Measurements from ENCODE around the gene MAP6D1.

The MAP6D1 gene

DNA sequence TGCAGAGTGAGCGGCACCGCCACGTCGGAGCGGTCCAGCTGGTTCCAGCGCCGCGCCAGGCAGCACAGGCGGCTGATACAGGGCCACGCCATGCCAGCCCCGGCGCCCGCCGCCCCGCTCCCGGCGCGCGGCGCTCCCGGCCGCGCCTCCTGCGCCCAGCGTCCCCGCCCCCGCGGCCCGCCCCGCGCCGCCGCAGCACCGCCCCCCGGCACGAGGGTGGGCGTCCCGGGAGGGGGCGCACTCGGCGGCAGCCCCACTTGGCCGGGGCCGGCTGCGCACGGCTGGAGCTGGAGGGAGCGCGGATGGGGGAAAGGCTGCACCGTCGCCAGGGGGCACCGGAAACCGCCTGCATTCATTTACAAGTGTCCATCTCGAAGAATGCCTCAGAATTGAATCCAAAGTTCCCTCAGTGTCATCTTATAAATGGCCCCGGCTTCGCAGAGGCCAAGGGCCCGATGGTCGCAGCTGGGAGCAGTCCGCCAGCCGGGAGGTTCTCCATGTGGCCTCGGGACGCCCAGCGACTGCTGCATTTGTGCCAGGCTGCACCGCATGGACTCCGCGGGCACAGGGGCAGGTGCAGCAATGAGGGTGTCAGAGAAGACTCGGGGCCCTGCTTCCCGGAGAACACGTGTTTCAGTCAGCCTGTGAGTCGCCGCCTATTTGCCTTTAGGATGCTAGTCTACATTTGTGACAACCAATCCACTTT lies at the start of gene MAP6D1:
Gene MAP6D1, minus strand, starts transcription at position 122 of the 706 bp plus-strand sequence. Its CDS starts 30 bp downstream, at position 92.
- DNase-seq (ENCODE audit: low read depth in 1 of 2, low spot score in 1 of 2) = peak in 1 of 2 donors; percentile 26

DNA sequence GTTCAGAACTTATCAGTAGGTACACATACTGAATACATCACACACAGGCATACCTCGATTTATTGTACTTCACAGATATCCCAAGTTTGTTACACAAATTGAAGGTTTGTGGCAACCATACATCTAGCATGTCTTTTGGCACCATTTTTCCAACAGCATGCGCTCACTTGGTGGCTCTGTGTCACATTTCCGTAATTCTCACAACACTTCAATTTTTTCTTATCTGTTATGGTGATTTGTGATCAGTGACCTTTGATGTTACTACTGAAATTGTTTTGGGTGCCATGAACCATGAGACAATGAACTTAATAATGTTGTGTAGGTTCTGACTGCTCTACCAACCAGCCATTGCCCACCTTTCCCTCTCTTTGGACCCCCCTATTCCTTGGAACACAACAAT lies 48.5 kb upstream of the MAP6D1 start:
- no peak for DNase-seq (ENCODE audit: low read depth in 1 of 2, low spot score in 1 of 2)

DNA sequence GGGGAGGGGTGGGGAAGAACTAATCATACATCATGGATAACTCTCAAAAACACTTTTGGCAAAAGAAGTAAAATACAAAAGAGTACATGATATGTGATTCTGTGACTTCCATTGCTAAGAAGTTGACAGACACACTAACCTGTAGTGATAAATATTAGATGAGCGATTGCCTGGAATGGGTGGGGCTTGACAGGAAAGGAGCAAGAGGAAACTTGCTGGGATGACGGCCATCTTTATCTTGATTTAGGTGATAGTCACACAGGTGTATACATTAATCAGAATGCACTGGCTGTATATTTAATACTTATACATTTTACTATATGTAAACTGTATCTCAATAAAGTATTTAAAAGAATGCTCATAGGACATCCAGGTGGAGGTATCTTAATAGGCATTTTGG lies 46.2 kb upstream of the MAP6D1 start:
- DNase-seq (ENCODE audit: low read depth in 1 of 2, low spot score in 1 of 2) = no peak

DNA sequence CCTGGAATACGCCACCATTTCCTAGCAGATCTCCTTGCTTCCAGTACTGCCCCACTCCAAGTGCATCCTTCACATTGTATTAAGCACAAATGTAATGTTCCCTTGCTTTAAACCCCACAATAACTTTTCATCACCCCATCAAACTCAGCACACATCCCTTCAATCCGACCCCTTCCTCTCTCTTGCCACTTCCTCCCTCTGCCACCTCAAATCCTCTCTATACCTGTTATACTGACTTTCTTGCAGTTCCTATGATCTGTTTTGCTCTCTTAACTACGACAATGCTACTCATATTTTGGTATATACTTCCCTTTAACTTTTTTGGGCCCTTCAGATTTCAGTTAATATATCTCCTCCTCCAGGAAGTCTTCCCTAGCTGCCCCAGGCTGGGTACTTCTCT lies 45.2 kb upstream of the MAP6D1 start:
- DNase-seq (ENCODE audit: low read depth in 1 of 2, low spot score in 1 of 2) = no peak

DNA sequence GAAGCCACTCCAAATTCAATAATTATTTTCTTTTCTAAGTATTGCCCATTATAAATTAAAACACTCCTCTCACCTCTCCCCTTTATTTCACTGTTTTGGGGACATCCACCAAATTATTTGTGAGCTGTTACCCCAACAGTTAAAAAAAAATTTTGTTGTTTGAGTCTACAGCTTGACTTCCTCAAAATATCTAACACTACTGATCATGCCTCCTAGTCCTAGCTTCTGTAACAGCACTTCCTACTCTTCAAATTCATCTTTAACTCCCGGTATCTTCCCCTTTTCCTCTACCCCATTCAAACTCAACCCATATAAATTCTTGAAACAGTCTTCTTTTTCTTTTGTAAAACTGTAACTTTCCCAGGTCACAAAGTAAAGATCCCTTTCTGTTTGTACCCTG lies 43.4 kb upstream of the MAP6D1 start:
- no peak for DNase-seq (ENCODE audit: low read depth in 1 of 2, low spot score in 1 of 2)

DNA sequence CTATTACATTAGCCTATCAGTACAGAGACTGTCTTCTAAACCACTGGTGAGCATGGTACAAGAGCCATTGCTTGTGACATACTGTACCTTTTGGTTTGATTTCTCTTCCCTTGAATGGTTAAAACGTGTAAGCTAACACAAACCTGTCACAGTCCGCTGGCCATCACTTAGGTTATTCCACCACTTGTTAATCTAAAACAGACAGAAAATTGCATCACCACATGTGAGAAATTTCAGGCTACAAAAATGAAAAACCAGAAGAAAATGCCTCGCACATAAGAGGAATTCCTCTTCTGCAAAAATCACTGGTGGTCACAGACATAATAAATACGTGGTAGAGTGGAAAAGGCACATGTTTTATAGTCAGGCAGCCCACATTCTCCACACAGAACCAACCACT lies 37.2 kb upstream of the MAP6D1 start:
- no peak for DNase-seq (ENCODE audit: low read depth in 1 of 2, low spot score in 1 of 2)

DNA sequence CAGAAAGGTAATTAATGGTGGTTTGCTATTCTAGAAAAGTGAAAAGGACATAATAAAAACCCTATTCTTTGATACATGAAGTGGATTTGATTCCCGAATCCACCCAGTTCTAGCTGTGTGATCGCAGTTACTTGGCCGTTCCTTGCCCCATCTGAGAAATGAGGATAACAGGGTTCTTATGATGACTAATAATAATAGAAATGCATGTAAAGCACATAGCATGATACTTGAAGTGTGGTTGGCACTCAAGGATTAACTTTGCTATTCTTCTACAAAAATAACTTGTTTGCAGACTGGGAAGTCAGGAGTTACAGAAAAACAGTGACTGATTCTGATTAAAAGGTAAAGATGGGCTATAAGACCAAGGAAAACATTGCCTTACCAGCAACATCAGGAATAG lies 32.5 kb upstream of the MAP6D1 start:
- DNase-seq (ENCODE audit: low read depth in 1 of 2, low spot score in 1 of 2) = no peak

DNA sequence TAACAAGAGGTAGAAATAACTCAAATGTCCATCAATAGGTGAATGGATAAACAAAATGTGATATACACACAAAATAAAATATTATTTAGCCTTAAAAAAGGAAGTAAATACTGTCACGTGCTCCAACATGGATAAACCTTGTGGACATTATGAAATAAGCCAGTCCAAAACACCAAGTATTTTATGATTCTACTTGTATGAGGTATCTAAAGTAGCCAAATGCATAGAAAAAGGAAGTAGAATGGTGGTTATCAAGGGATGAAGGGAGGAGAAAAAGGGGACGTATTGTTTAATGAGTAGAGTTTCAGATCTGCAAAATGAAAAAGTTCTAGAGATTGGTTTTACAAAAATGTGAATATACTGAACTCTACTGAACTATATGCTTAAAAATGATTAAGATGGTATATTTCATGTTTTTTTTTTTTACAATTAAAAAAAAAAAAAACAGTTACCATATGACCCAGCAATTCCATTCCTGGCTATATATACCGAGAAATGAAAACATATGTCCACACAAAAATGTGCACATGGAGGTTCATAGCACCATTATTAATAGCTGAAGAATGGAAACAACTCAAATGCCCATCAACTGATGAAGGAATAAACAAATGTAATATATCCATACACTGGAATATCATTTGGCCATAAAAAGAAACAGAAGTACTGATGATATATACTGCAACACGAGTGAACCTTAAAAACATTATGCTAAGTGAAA lies 29.1 kb upstream of the MAP6D1 start:
- DNase-seq (ENCODE audit: low read depth in 1 of 2, low spot score in 1 of 2) = no peak

DNA sequence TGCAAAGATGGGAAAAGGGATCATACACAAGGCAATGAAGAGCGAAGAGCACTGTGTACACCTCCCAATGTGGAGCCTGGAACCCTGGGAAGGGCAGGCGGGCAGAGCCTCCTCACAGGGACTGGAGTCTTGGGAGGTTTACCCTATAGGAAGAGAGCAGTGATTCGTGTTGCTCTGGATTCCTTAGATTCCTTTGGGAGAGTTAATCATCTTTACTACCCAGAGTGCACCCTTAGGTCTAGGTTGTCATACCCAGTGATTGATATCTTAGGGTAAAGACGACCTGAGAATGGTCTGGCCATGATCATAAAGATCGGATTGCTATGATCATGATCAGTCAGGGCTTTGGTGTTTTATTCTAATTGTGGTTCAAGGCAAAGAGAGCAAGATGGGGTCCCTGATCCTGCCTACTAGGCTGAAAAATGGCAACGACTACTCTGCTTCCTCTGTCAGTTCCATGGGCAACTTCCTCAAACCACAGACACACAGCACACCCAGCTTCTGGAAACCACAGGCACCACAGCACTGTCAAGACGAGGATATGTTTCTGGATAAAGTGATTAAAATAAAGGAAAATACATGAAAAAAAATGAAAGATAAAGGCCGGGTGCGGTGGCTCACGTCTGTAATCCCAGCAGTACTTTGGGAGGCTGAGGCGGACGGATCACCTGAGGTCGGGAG lies 20.4 kb upstream of the MAP6D1 start:
- no peak for DNase-seq (ENCODE audit: low read depth in 1 of 2, low spot score in 1 of 2)

DNA sequence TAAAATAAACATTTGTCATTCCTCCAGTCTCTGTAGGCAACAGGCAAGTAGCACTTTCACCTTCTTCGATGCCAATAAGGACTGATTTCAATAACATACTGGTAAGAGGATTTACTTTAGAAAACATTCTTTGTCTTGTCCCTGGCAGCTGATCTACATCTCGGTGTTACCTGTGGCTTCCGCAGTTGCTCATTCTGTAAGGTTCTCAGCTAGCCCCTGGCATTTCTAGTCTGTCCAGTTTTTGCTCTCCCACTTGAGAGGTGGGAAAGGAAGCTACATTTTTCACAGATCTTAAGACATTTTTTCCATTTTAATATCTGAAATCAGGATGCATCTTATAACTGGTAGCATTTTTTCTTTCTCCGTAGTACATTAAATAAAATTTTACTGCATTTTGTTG lies 19.7 kb upstream of the MAP6D1 start:
- DNase-seq (ENCODE audit: low read depth in 1 of 2, low spot score in 1 of 2) = no peak

DNA sequence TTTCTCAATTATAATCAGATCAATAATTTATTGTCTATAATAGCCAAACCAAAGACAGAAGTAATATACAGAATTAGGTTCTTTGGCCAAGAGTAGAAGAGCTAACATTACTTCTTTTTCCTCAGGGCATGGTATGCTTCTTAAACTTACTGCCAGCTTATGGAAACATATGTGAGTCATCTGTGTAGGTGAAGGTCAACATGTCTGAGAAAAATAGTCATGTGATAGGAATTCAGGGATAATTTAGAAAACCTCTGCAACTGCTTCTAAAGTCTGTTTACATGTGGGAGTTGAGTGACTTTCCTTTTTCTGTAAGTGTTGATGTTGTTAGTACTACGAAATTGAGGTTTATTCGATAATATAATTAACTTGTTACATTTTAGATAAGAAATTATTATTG lies 19.2 kb upstream of the MAP6D1 start:
- DNase-seq (ENCODE audit: low read depth in 1 of 2, low spot score in 1 of 2) = no peak

DNA sequence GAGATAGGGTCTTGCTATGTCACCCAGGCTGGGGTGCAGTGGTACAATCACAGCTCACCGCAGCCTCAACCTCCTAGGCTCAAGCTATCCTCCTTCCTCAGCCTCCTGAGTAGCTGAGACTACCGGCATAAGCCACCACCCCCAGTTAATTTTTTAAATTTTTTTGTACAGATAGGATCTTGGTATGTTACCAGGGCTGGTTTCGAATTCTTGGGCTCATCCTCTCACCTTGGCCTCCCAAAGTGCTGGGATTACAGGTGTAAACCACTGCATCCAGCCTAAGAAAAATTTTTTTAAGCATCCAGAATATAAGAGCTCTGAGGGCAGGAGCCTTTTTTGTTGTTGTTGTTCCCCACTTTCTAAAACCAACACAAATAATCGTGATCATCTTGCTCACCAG lies 14.4 kb upstream of the MAP6D1 start:
- DNase-seq (ENCODE audit: low read depth in 1 of 2, low spot score in 1 of 2) = no peak

DNA sequence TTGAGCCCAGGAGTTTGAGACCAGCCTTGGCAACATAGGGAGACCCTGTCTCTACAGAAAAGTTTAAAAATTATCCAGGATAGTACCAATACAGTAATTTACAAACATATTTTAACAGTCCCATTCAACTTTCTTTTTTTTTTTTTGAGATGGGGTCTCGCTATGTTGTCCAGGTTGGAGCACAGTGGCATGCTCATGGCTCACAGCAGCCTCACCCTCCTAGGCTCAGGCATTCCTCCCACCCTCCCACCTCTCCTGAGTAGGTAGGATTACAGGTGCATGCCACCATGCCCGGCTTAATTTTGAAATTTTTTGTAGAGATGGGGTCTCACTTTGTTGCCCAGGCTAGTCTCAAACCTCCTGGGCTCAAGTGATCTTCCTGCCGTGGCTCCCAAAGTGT lies 12.5 kb upstream of the MAP6D1 start:
- DNase-seq (ENCODE audit: low read depth in 1 of 2, low spot score in 1 of 2) = no peak

DNA sequence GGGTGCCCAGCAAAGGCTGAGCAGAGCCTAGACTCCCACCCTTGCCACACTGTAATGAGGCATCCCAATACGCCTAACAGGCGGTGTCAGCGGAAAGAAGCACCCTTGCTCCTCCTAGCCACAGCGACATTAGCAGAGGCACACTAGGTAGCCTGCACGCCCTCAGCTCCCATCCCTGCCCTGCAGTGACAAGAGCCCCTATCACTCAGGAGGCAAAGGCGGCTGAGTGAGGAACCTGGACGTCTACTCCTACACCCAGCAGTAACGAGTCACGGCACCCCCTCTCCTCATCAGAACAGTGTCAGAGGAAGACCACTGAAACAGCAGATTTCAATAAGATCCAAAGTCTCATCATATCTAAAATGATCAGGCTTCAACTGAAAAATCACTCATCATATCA lies 12.0 kb upstream of the MAP6D1 start:
- DNase-seq (ENCODE audit: low read depth in 1 of 2, low spot score in 1 of 2) = no peak

DNA sequence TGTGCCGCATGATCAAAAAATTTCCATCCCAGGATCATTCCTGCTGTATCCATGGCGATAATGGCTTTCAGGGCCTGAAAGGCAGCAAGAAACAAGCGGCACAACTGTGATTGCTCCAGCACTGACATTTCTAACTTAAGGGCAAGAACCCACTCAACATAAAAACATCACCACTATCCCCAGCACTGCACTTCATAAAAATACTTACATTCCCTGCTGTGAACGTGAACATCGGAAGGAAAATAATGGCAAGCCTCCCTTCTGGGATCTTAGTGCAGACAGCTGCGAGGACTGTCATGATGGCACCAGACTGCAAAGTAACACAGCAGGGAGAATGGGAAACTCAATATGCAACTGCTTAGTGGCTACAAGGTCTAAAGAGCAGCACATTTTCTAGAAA lies 8.1 kb upstream of the MAP6D1 start:
- DNase-seq (ENCODE audit: low read depth in 1 of 2, low spot score in 1 of 2) = no peak

DNA sequence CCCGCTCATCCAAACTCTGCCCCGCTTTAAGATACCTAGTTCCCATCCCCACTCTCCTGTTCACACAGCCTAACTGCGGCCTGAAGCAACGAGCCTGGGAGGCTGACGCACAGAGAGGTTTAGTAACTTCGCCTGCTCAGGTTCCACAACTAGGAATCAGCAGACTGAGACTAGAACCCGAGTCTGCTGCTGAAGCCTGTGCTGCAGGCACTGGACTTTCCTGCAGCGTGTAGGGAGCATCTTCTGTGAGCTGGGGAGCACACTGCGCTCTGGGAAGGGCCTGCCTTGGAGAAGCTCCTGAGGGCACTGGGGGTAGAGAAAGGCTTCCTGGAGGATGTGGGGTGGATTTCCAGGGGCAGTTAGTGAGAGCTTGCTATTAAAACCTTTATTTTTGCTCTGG lies 4.8 kb upstream of the MAP6D1 start:
- DNase-seq (ENCODE audit: low read depth in 1 of 2, low spot score in 1 of 2) = no peak

DNA sequence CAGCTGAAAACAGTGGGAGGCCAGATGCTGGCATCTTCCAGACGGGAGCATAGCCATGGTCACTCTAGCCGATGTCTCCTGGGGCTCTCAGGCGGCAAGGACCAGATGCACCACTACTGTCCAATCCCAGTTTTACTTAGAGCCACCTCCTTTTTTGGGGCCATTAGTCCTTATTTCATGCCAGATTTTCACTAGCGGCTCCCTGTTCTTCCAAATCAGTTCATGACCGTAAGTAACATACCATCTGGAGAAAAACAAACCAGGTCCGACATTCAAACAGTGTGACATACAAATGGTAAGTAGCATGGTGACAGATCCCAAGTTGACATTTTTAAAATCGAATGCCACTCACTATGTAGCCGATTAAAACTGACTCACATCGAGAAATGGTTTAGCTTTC lies 4.1 kb upstream of the MAP6D1 start:
- DNase-seq (ENCODE audit: low read depth in 1 of 2, low spot score in 1 of 2) = no peak

DNA sequence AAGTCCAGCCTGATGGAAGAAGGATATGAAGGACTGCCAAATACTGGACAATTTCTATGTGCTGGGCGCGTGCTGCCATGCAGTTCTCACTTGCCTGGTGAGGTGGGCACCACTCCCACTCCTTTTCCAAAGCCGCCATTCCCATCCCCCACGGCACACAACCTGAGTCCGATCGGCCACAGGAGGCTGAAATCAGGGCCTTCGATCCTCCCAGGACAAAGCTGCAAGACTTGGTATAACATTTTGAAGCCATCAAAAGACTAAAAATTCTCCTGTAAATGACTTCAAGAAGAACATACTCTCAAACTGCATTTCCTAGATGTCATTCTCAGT lies 3.1 kb upstream of the MAP6D1 start:
- DNase-seq (ENCODE audit: low read depth in 1 of 2, low spot score in 1 of 2) = no peak

DNA sequence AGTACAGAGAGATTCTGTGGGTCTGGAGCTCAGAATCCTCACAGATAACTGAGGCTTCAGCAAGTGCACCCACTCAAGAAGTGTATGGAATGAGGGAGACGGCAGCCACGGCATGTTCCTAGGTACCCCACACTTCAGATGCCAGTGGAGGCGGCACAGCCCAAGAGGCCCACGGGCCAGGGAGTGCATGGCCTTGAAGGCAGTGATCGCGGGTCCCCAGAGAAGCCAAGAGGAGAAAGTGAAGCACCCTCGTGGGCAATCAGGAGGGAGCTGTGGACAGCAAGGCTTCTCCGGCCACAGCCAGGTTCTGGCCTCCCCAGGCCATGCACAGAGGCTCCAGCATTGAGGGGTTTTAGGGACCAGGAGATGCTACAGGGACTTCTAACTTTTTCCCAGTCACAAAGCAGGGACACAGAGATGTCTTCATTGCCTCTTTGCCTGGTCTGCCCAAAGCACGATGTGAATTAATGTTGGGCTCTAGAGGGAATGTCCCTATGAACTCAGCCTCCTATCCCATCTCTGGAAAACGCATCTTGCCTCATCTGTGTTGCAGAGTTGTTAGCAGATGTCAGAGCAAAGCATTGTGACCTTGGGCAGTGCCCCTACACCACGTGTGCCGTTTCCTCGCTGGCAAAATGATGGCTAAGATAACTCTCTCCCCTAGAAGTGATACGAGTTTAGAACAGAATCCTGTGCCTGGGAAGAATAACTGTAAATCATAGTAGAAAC lies 2.6 kb upstream of the MAP6D1 start:
- DNase-seq (ENCODE audit: low read depth in 1 of 2, low spot score in 1 of 2) = no peak

DNA sequence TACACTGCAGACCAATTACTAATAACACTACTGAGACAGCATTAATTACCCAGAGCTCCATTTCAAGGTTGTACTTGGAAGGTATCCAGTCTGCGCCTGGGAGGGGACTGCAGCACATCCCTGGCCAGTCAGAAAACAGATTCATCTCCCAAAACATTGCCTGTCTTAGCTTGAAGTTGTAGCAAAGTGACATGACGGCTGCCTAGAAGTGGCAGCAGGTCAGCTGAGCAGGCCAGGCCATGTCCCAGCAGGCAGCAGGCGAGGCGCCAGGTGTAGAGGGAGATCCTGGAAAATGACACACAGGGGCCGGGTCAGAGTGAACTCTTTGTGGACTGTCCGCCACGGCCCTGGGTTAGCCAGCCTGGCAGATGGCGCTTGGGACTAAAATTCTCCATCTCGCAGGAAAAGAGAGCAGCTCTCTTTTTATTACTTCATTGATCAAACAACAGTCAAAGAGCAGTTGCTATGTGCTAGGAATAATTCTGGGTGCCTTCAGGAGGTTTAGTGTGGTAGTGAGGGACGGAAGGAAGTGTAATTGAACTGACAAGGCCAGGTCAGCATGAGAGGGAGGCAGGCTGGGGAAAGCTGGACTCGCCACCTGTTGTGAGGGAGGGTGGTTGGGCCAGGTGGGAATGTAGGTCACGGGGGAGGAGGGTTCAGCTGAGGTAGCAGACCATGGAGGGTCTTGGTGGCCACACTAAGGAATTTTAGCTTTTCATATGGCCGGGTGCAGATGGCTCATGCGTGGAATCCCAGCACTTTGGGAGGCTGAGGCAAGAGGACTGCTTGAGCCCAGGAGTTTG lies 1.3 kb upstream of the MAP6D1 start:
- no peak for DNase-seq (ENCODE audit: low read depth in 1 of 2, low spot score in 1 of 2)
